Measurements from ENCODE around the gene GNRH2. TPM values are rescaled to one million over a fixed set of nuclear protein-coding genes. Genes with fewer than 3 reads are reported as not detected.

Gene GNRH2
- total and polyA plus RNA-seq, 2 of the 8 experiments (the other 6 are each of a cell fraction or from before 2014, with no cell fraction given): 0.09 to 0.82 TPM

DNA sequence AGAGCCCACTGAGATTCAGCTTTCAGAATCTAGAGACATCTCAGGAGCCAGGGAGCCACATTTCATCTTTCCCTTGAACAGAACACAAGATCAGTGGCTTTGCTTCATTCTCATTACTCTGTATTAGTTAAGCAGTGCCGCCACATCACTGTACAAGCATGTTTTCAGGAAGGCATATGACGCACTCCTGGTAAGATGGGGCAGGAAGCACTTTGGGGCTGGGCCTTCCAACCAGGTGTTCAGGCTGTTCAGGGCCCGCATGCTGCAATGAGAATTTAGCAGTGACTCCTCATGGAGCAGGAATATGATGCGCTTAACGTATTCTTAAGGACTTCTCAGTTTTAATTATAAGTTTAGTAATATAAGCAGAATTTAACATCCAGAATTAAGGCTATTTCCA is 29.7 kb upstream of the GNRH2 start:
- H3K9ac ChIP-seq (replicated peaks in 1 of 4; ENCODE audit: extremely low read depth in 1 of 4, low read depth in 3 of 4, low read length in 3 of 4): no peak overlapping the region
- H3K56ac ChIP-seq (replicated peaks; ENCODE audit: insufficient read length, low read depth, low read length): no peak overlapping the region
- FAIRE-seq (no peak), DNase-seq (ENCODE audit: low read depth in 1 of 2, low spot score in 2 of 2) (no peak)
- no peaks in the 10 kb centered on the region for H3K79me2 ChIP-seq (ENCODE audit: control insufficient read depth in 1 of 2, insufficient read depth in 2 of 2, low read length in 2 of 2)
- H2BK120ac ChIP-seq (replicated peaks; ENCODE audit: low read depth, low read length): no peak overlapping the region
- no peak overlapping the region for H2AK5ac ChIP-seq (ENCODE audit: low read depth, low read length)
- no peak overlapping the region for H3K4ac ChIP-seq (replicated peaks; ENCODE audit: insufficient read length, low read depth, low read length)
- TF ChIP-seq HDAC2 (IDR thresholded peaks at IDR 0.05; ENCODE audit: borderline replicate concordance in 1 of 2, low read depth in 2 of 2, low read length in 2 of 2): no peak
- H3K36me3 ChIP-seq (ENCODE audit: control insufficient read depth in 2 of 4, insufficient read depth in 4 of 4, low read length in 3 of 4): peaks cover 6 to 27% (median 11%) of the 10 kb centered on the region in 4 experiments
- H3K18ac ChIP-seq (ENCODE audit: extremely low read depth, low read length): no peak overlapping the region
- H2BK15ac ChIP-seq (ENCODE audit: low read length): no peak overlapping the region
- no peak overlapping the region for H3K4me3 ChIP-seq (ENCODE audit: extremely low read depth in 1 of 4, insufficient read depth in 2 of 4, low read depth in 3 of 4, low read length in 4 of 4)
- ChIA-PET POLR2A (ENCODE audit: partially characterized antibody) (no interaction called here), CTCF (ENCODE audit: partially characterized antibody) (no interaction called here)
- H2BK20ac ChIP-seq (ENCODE audit: low read length): no peak overlapping the region
- H3K27me3 ChIP-seq (replicated peaks in 1 of 4; ENCODE audit: control insufficient read depth in 3 of 4, extremely low read depth in 1 of 4, insufficient read depth in 3 of 4, low read length in 3 of 4): no peaks in the 10 kb centered on the region
- H2BK12ac ChIP-seq (ENCODE audit: low read depth, low read length): no peak overlapping the region
- no peaks in the 10 kb centered on the region for H3K79me1 ChIP-seq (ENCODE audit: low read depth, low read length)
- H3K14ac ChIP-seq (ENCODE audit: insufficient read length): no peak overlapping the region
- H3K27ac ChIP-seq (ENCODE audit: low read depth, low read length): no peak overlapping the region
- no peak overlapping the region for H3K4me2 ChIP-seq (ENCODE audit: insufficient read depth in 1 of 2, low read depth in 2 of 2, low read length in 2 of 2)
- H3K9me3 ChIP-seq (ENCODE audit: insufficient read depth in 2 of 2, low read depth in 1 of 2, low read length in 1 of 2): peaks cover 3 to 7% of the 10 kb centered on the region in 2 experiments; a peak in 1 of 4 replicates
- no peaks in the 10 kb centered on the region for H4K20me1 ChIP-seq (replicated peaks in 1 of 2; ENCODE audit: control insufficient read depth in 1 of 2, insufficient read depth in 2 of 2, low read length in 2 of 2)
- H3K23me2 ChIP-seq (ENCODE audit: low read depth, low read length): no peaks in the 10 kb centered on the region
- H3K4me1 ChIP-seq (replicated peaks in 1 of 4; ENCODE audit: control insufficient read depth in 3 of 4, insufficient read depth in 4 of 4, low read length in 3 of 4): no peaks in the 10 kb centered on the region
- no peak overlapping the region for H2BK5ac ChIP-seq (ENCODE audit: low read depth, low read length)
- H2AFZ ChIP-seq (ENCODE audit: low read length): no peak overlapping the region
- no peak overlapping the region for H4K8ac ChIP-seq (ENCODE audit: extremely low read depth, insufficient read depth, low read length)
- 92% methylated on average over 5 of the region's 5 CpGs; no CpG with 5 or more reads in 1 of the 2 experiments for WGBS, 2 experiments (ENCODE audit: extremely low coverage in 1 of 2, insufficient coverage in 1 of 2, insufficient read length in 1 of 2, insufficient replicate concordance in 2 of 2, low coverage in 1 of 2, low lambda C conversion rate in 2 of 2, missing lambda C conversion rate in 1 of 2)
- no peak overlapping the region for H4K91ac ChIP-seq (replicated peaks; ENCODE audit: insufficient read length, low read length)
- H4K5ac ChIP-seq (ENCODE audit: insufficient read length, low read depth, low read length): no peak overlapping the region
- no peak overlapping the region for H3K23ac ChIP-seq (ENCODE audit: insufficient read length)

All from H1 (cell line).